OCI-LY7 (cell line): ENCODE results near the gene OR13C5. TPM values are rescaled to one million over a fixed set of nuclear protein-coding genes. Genes with fewer than 3 reads are reported as not detected.

Source experiments
- BruUV-seq: library from RNA; stranded (reverse); fragments of 400-500 nt; replicated peaks from 2 replicates; lab custom pipeline; 2021; lab: Mats Ljungman, UMichigan
- CTCF ChIA-PET: fragments of 300-600 bp; sonication (Branson Sonifier 250); formaldehyde crosslinking; loops from one replicate; lab custom pipeline; 2022; ENCODE audit warnings: antibody characterized with exemption; ENCODE audit not compliant: unreplicated experiment; lab: Charles Lee
- POLR2A ChIA-PET: fragments of 300-600 bp; sonication (Branson Sonifier 250); formaldehyde crosslinking; loops from one replicate; lab custom pipeline; 2022; ENCODE audit warnings: antibody characterized with exemption; lab: Charles Lee
- DNase-seq: peaks from one replicate; pipeline ENCODE4 v3.0.0-alpha.2; 2015; ENCODE audit warnings: low spot score
- H2AFZ ChIP-seq: fragments of 200-600 bp; sonication (generic), shearing (Covaris generic); 2 replicates; pipeline ENCODE4 v1.6.1; 2014; ENCODE audit warnings: mild to moderate bottlenecking, antibody characterized with exemption, low read length, moderate library complexity
- H3K27ac ChIP-seq: fragments of 200-600 bp; sonication (generic); 2 replicates; pipeline ENCODE4 v1.5.1; 2014; ENCODE audit warnings: mixed run types, low read depth, mild to moderate bottlenecking, moderate library complexity, low read length, inconsistent platforms; ENCODE audit not compliant: poor library complexity, severe bottlenecking
- H3K36me3 ChIP-seq: fragments of 200-600 bp; sonication (generic); 2 replicates; pipeline ENCODE4 v1.6.1; 2014; ENCODE audit warnings: mild to moderate bottlenecking, antibody characterized with exemption, low read length, moderate library complexity, mixed read lengths; ENCODE audit not compliant: insufficient read depth
- H3K4me1 ChIP-seq: fragments of 200-600 bp; sonication (generic); 2 replicates; pipeline ENCODE4 v1.5.1; 2014; ENCODE audit warnings: mild to moderate bottlenecking, low read length; ENCODE audit not compliant: insufficient read depth, poor library complexity, severe bottlenecking
- H3K4me2 ChIP-seq: fragments of 200-600 bp; sonication (generic); 2 replicates; pipeline ENCODE4 v1.6.1; 2014; ENCODE audit warnings: mild to moderate bottlenecking, low read length
- H3K4me3 ChIP-seq: fragments of 200-600 bp; sonication (generic); 2 replicates; pipeline ENCODE4 v1.5.1; 2014; ENCODE audit warnings: mild to moderate bottlenecking, low read depth, low read length; ENCODE audit not compliant: poor library complexity, severe bottlenecking
- H3K79me2 ChIP-seq: fragments of 200-600 bp; sonication (generic); 2 replicates; pipeline ENCODE4 v1.6.1; 2016; ENCODE audit warnings: low read depth, mild to moderate bottlenecking, low read length, moderate library complexity, mixed read lengths; ENCODE audit not compliant: insufficient read depth
- H3K9me2 ChIP-seq: fragments of 200-600 bp; sonication (generic); 2 replicates; pipeline ENCODE4 v1.6.1; 2016; ENCODE audit warnings: mild to moderate bottlenecking, low read length, mixed read lengths; ENCODE audit not compliant: insufficient read depth
- H3K9me3 ChIP-seq: fragments of 200-600 bp; sonication (generic); 2 replicates; pipeline ENCODE4 v1.6.1; 2014; ENCODE audit warnings: mild to moderate bottlenecking, mixed run types, low read length, mixed read lengths
- H4K20me1 ChIP-seq: fragments of 200-600 bp; sonication (generic); 2 replicates; pipeline ENCODE4 v1.6.1; 2014; ENCODE audit warnings: mild to moderate bottlenecking, antibody characterized with exemption, low read length, moderate library complexity, mixed read lengths; ENCODE audit not compliant: insufficient read depth
- CTCF ChIP-seq: fragments of 200-600 bp; sonication (generic); conservative IDR thresholded peaks from 2 replicates; pipeline ENCODE4 v1.5.1; 2014; ENCODE audit warnings: mild to moderate bottlenecking, antibody characterized with exemption, low read length, moderate library complexity, mixed read lengths
- EZH2phosphoT487 ChIP-seq: fragments of 200-600 bp; sonication (generic); IDR thresholded peaks from 2 replicates; pipeline ENCODE4 v1.6.1; 2018; ENCODE audit warnings: low read depth, borderline replicate concordance, mild to moderate bottlenecking, mixed run types, antibody characterized with exemption, low read length, moderate library complexity, mixed read lengths
- intact Hi-C: fragments of 100-400 bp; cut with micrococcal nuclease; formaldehyde crosslinking; loops from one replicate; pipeline ENCODE4 v1.10.0; 2022; ENCODE audit not compliant: unreplicated experiment
- total RNA-seq, 2 experiments: library from RNA; depleted of rRNA in 1 of 2; stranded (reverse); fragments of >200 nt in 1 of 2; shearing (Covaris generic) in 1 of 2; gene quantifications; 2 replicates each; pipeline ENCODE4 v1.2.3, GENCODE V29; 2014 to 2022

OR13C5 gene
- total RNA-seq, 2 experiments from 2014 or later: not detected

- H2AFZ ChIP-seq: no peak overlapping the region
- BruUV-seq: no TSS peak
- no peak for TF ChIP-seq CTCF
- TF ChIP-seq EZH2phosphoT487: no peak
- H3K4me3 ChIP-seq: no peak overlapping the region
- POLR2A ChIA-PET: interaction anchor here (0.6 kb wide), 1 partner anchor 78 kb away, joined by 4 read pairs; no protein-coding TSS in a partner anchor
- intact Hi-C loops: no loop called here
- no peaks in the 10 kb centered on the region for H4K20me1 ChIP-seq
- no peak overlapping the region for H3K27ac ChIP-seq
- no peaks in the 10 kb centered on the region for H3K79me2 ChIP-seq
- no peaks in the 10 kb centered on the region for H3K4me1 ChIP-seq
- no peaks in the 10 kb centered on the region for H3K9me2 ChIP-seq
- H3K9me3 ChIP-seq: no peaks in the 10 kb centered on the region
- H3K36me3 ChIP-seq: no peaks in the 10 kb centered on the region
- H3K4me2 ChIP-seq: no peak overlapping the region
- no peak for DNase-seq
- CTCF ChIA-PET: no interaction called here
Measured at GRCh38 chr9:104553261-104553660, 46.0 kb downstream of the OR13C5 start.

Other genes starting within 250 kb of the OR13C5 start
- gene OR13F1, start 95.2 kb downstream of the OR13C5 start, total RNA-seq (2014; rRNA removed; shearing (Covaris generic)): not detected in 2 replicates
- not detected in 2 replicates for gene OR13F1, start 95.2 kb downstream of the OR13C5 start, total RNA-seq (2022)
- not detected in 2 replicates for gene OR13C4, start 72.2 kb downstream of the OR13C5 start, total RNA-seq (2014; rRNA removed; shearing (Covaris generic))
- gene OR13C4, start 72.2 kb downstream of the OR13C5 start, total RNA-seq (2022): not detected in 2 replicates
- gene OR13C3, start 62.6 kb downstream of the OR13C5 start, total RNA-seq (2014; rRNA removed; shearing (Covaris generic)): not detected in 2 replicates
- gene OR13C3, start 62.6 kb downstream of the OR13C5 start, total RNA-seq (2022): not detected in 2 replicates
- not detected in 2 replicates for gene OR13C8, start 30.2 kb downstream of the OR13C5 start, total RNA-seq (2014; rRNA removed; shearing (Covaris generic))
- not detected in 2 replicates for gene OR13C8, start 30.2 kb downstream of the OR13C5 start, total RNA-seq (2022)
- gene OR13C2, start 6.2 kb upstream of the OR13C5 start, total RNA-seq (2014; rRNA removed; shearing (Covaris generic)): not detected in 2 replicates
- gene OR13C2, start 6.2 kb upstream of the OR13C5 start, total RNA-seq (2022): not detected in 2 replicates
- gene OR13C9, start 18.8 kb upstream of the OR13C5 start, total RNA-seq (2014; rRNA removed; shearing (Covaris generic)): not detected in 2 replicates
- not detected in 2 replicates for gene OR13C9, start 18.8 kb upstream of the OR13C5 start, total RNA-seq (2022)
- gene OR13D1, start 95.1 kb upstream of the OR13C5 start, total RNA-seq (2014; rRNA removed; shearing (Covaris generic)): not detected in 2 replicates
- gene OR13D1, start 95.1 kb upstream of the OR13C5 start, total RNA-seq (2022): not detected in 2 replicates
- 20.2 and 25.2 TPM in 2 replicates for gene NIPSNAP3A, start 148.3 kb upstream of the OR13C5 start, total RNA-seq (2014; rRNA removed; shearing (Covaris generic))
- gene NIPSNAP3A, start 148.3 kb upstream of the OR13C5 start, total RNA-seq (2022): 24.3 and 25.2 TPM in 2 replicates
- 0.28 and 0.31 TPM in 2 replicates for gene NIPSNAP3B, start 164.7 kb upstream of the OR13C5 start, total RNA-seq (2014; rRNA removed; shearing (Covaris generic))
- gene NIPSNAP3B, start 164.7 kb upstream of the OR13C5 start, total RNA-seq (2022): 0.52 and 1.1 TPM in 2 replicates